Kidney capillary endothelial cell (primary cell): ENCODE results near the gene LINC00305.

Experiments used
- DNase-seq: peaks from one replicate; pipeline ENCODE4 v3.0.0-alpha.2; 2018; ENCODE audit warnings: low spot score

Gene LINC00305

DNA sequence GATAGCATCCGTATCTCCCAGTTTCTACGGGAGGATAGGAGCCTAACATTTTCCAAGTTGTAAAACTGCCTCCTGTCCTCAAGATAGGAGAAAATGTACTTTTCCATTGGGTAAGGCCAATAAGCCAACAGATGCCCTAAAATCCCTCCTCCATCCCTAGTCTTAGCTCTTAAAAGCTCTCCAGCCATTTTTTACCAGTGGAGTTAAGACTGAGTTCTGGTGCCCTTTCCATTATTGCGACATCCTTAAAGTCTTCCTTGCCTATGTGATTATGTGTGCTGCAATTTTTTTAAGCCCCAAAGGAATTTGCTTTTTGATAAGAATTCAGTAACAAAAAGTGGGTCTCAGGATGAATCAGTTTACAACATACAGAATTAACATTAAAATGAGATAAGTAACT lies 33.0 kb downstream of the LINC00305 start:
- no peak for DNase-seq

DNA sequence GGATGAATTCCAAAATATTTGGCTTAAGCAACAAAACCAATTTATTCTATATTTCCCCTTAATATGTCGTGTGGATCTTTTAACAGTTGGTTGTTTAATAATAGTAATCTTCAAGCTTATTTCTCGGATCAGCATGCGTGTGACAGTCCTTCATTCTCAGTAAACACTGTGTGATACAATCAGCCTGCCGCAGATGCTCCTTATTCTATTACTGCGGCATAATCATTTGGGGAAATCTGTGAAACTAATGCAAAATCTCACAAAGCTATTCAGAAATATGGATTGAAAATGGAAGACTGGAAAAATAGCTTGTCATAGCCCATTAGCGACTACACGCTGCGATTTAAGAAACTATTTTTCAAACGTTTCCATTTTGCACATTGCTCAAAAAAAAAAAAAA lies 36.9 kb downstream of the LINC00305 start:
- DNase-seq: no peak

DNA sequence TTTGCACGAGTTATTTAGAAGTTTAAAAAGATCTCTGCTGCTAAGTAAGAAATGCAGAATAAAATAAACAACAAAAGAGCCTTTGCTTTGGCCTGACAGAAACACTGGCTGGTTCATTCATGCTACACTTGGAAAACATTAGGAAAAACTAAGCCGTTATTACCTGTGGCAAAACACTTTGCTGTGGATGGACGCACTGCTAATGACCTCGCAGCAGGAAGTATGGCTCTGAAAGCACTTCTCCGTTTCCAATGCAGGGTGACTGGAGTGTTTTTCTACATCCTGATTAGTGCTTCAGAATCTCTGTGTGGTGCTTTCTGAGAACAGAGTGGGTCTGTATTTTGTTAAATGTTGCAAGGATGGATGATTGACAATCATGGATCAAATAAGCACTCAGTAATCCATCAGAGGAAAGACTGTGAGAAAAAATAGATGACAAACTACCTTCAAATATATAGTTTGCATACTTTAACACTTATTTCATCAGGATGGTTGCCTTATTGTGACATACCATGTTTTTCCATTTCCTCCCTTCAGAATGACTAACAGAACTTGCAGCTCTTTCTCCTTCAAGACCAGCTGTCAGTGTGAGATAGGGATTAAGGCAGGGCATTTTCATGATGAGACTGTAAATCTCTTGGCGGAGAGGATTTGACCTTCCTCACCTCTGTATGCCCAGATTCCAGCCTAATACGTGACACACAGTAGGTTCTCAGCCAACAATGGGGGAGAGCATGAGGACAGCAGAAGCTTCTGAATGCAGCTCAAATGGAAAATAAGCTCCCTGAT lies 38.0 kb downstream of the LINC00305 start:
- DNase-seq: peak; percentile 75

DNA sequence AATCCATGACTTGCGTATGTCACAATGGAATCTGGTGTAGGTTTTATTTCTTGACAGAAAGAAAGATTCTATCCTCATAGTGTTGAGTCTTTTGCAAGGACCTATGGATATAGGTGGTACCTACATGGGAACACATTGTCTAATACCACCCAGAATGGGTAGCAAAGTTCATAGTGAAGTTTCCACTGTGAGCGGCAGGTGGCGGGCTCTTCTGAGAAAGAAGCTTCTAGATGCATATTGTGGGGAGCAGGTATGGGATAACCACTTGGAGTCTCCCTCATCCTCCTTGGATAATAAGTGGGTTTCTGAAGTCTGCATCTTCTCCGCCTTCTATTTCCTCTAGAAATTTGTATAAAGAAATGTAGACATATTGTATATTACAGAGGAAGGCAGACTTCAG lies 44.9 kb downstream of the LINC00305 start:
- no peak for DNase-seq

DNA sequence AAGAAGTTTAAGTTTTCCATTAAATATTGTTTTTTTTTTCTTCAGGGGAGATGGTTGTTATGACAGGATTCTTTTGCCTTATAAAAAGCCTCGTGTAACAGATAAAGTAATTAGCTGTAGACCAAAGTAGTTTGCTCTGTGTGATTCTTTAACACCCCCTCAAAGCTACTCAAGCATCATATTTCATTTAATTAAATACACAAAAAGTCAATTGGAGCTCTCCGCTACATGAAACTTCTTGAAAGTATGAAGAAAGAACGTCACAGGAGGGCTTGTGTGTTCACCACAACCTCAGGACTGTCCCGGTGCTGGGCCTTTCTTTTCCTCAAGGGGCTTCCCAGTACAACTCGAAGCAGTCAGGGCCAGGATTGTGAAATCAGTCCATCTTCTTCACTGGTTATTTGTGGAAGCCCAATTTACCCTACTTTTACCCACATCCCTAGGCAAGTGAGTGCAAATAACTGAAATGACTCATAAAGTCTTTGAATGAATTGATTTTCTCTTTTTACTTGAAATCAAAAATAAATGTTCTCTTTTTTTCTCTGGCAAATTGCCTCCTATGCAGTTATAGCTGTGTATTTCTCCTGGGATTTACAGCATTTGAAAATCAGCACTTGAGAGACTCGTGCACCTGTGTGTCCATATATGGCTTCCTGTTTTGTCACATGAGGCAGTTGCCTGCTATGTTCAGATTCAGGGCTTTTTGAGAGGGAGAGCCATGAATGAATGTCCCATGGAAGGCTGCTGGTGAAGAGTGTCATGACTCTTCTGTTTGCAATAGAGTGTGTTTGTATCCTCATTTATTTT lies 48.6 kb downstream of the LINC00305 start:
- DNase-seq: no peak

DNA sequence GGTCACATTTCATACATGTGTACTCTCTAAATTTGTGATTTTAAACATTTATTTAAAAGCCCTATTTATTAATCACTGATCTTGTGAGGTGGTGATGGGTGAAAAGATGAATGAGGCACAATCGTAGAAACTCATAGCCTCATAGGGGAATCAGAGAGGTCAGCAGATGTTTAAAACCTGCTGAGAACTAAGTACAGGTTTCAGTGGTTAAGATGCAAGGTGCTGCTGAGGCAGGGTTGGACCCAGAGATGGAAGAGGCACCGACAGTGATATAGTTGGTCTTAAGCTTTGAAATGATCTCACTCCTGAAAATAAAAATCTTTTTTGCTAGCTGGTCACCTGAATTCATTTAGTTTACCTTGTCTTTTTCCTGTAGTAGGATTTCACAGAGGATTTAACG lies 49.6 kb downstream of the LINC00305 start:
- no peak for DNase-seq

DNA sequence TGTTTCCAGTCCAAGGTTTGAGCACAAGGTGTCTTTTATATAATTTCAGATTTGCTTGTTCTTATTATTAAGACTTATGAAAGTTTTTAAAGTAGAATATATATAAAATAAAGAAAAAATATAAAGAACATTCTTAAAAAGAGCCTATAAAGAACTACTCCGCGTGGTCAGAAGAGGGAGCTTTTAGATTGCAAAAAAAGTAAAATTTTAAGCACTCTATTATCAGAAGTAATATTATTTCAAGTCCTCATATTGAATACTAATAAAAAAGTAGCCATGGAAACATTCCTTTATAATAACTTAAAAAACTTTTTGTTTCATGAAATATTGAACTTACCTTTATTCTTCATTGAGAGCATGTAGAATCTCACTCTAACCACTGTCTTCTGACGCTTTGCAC lies 51.4 kb downstream of the LINC00305 start:
- DNase-seq: no peak

DNA sequence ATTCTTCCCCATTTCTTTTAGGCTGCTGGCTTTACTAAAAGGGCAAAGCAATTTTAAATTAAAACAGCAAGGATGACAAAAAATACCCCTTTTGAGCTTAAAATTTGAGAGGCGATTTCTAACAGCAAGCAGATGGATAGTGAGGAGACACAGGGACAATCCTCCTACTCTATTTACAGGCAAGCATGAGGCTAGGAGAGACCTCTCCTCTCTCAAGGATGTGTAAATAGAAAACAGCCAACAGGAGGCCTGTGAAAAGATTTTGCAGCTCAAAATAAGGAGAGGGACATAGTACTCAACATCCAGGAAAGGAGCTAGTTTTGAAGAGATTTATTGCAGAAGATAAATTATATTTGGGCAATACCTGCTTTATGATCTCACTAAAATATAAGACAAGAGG lies 53.8 kb downstream of the LINC00305 start:
- DNase-seq: no peak

DNA sequence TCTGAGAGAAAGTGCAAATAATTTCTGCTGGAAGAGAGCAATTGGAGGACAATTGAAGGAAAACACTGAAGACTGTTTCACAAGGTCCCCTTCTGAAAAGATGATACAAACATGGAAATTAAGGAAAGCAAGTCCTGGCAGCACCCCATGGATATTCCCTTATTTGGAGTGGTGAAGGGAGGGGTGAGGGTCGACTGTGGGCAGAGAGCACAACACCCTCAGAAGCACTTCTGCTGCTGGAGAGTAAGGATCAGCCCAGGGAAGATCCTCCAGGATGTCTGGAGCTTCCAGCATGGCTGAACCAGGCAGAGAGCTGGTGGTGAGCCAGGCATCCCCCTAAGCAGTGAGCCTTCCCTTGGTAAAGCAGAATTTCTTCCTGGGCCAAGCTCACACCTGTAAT lies 54.7 kb downstream of the LINC00305 start:
- no peak for DNase-seq

DNA sequence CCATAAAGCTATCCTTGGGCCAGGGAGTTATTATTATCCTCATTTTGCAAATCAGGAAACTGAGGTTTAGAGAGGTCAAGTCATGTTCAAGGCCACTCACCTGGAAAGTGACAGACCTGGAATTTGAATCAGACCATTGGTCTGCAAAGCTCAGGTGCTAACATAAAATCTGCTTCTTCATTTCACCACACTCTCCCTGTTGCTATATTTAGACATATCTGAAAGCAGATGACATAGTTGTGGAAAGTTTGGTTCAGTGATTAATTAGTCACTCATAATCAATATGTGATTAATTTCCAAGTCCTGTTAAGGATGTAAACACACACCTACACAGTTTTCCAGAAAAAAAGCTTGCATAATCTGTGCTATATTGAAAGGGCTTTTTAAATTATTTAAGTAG lies 57.4 kb downstream of the LINC00305 start:
- DNase-seq: no peak

DNA sequence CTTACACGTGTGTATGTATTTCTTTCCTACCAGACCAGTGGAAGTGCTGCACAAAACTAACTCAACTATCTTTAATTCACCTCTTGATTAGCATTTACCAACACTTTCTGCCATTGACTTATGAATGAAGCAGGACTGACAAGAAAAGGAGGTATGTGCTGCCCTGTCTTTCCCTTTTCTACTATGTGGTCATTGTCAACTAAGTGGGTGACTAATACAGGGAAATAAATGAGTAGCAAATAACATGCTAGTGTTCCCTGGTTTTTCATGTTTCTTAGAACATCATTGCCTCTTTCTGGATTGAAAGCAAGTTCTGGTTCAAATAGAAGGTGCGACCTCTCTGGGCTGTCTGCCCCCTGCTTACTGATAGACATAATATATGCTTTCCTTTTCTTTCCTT lies 58.0 kb downstream of the LINC00305 start:
- DNase-seq: no peak

DNA sequence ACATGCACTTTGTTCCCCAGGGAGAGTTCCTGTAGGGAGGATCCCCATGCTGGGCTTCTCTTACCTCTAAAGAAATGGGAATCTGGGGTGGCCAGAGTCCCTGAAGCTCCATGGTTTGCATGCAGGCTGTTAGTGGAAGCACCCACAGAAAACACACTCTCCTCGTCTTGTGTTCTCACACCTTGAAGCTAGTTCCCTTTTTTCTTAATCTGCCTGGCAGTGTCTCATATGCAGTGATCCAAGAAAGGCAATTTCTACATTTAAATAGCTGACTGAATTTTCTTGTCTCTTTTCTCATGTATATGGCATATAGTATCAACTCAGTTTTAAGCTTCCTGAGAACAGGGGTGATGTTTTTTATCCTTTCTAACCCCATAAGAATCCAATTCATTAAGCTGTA lies 65.0 kb downstream of the LINC00305 start:
- no peak for DNase-seq

DNA sequence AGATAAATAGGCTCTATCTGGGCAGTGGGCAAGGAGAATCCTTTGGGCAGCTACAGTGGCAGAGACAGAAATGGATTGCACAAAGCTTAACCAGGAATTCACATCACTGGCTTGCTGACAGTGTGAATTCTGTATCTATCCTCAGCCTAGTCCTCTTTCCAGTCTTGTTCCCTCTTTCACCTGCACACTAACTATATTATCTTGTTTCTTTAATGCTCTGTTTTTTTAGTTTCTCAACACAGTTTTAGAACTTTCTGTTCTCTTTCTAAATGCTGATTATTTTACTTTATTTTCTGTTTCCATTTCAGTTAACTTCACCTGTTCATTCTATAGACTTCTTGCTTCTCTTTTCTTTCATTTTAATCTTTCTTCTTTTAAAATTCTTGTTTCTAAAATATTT lies 66.4 kb downstream of the LINC00305 start:
- no peak for DNase-seq

DNA sequence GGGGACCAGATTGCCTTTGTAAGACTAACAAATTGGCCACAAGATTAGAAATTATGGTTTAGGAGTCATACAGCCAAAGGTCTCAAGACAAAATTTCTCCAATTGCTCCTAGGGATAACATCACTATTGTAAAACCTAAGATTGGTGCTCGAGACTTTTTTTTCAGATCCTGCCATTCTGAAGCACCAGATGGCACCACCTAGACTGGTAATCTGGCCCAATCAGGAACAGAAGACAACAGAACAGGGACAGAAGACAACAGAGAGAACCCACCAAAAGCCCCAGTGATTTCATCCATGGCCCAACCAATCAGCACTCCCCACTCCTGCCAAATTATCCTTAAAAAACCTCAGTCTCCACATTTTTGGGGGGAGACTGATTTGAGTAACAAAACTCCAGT lies 66.8 kb downstream of the LINC00305 start:
- DNase-seq: no peak

DNA sequence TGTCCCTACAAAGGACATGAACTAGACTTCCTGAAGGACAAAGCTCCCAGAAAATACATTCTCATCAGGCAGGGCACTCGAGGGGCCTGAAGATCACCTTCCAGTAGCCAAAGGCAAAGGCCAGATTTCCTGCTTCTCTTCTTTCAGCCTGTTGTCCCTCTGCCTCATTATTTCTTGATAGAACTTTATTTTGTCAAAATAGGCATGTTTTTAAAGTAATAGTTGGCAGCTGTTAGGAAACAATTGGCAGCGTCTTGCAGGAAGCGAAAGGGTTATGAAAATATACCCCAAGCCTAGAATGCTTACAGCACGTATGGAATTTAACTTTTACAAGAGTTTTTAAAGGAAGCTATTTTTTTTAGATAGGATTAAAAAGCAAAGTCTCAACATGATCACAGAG lies 74.9 kb downstream of the LINC00305 start:
- no peak for DNase-seq

DNA sequence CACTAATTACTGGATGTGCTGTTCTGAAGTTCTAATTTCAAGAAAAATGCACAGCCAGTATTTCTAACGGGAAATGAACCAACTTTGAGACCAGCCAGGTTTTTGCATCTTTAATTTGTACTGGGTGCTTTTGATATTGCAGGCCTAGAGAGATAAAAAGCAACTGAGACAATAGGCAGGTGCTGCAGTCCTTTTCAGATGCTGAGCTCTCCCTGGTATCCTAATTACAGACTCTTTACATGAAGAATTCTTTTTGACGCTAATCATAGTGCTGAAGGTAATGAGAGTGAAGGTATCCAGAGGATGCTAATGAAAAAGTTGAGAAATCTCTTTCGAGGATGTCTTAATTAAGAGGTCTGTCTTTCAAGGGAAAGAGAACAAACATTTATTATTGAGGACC lies 93.9 kb downstream of the LINC00305 start:
- no peak for DNase-seq

DNA sequence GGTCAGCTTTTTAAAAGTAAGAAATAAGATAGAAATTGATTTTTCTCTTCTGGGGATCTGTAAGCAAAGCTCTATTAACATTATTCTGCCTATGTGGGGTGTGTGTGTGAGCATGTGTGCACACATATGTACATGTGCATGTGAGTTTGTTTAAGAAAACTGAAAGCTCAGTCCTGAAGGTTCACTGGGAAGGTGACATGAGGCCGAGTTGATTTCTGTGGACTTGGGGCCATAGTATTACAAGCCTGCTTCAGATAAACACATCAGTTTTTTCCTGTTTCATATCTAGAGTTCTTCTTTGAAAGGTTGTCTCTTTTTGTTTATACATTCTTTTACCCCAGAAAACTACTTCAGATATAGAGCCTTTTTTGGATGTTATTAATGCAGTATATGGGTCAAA lies 95.6 kb downstream of the LINC00305 start:
- no peak for DNase-seq

DNA sequence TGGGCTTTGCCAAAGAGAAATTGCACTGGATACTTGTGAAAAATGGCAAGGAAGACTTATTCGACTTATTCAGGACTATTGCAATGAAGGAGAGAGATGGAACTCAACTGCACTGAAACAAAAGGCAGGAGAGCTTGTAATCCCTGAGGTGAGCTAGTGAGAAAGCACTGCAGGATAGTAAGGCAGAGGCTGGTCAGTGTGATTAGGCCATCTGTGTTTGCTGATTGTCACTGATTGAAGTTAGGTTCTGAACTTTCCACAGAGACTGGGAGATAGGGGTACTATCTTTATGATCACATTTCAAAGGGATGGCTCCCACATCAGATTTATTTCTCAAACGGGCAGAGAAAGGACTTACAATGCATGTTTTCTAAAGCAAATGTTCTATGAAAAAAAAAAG lies 96.1 kb downstream of the LINC00305 start:
- DNase-seq: no peak

DNA sequence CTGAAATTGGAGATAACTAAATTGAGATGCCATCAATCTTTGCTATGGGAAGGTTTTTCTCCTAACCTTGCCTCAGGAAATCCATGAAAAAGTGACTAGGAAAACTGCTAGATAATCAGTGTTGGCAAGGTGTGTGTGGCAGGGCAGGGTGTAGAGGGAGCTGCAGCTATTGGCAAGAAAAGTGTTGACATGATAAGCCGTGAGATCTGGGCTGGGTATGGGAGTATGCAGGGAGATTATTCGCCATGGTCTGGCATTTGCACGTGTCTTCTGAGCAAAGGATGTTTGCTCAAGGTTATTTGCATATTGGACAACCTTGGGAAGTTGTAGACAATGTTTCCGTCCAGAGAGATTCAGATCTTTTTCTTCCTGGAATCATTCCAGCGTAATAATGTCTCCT lies 104.3 kb downstream of the LINC00305 start:
- no peak for DNase-seq

DNA sequence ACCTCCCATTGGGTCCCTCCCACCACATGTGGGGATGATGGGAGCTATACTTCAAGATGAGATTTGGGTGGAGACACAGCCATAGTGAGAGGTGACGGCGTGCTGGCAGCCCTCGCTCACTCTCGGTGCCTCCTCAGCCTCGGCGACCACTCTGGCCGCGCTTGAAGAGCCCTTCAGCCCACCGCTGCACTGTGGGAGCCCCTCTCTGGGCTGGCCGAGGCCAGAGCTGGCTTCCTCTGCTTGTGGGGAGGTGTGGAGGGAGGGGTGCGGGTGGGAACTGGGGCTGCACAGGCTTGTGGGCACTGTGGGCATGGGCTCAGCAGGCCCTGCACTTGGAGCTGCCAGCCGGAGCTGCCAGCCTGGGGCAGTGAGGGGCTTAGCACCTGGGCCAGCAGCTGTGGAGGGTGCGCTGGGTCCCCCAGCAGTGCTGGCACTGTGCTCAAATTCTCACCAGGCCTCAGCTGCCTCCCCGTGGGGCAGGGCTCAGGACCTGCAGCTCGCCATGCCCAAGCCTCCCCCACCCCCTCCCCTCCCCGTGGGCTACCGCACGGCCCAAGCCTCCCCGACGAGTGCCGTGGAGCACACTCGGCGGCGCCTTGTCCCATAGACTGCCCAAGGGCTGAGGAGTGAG lies 106.0 kb downstream of the LINC00305 start:
- no peak for DNase-seq

DNA sequence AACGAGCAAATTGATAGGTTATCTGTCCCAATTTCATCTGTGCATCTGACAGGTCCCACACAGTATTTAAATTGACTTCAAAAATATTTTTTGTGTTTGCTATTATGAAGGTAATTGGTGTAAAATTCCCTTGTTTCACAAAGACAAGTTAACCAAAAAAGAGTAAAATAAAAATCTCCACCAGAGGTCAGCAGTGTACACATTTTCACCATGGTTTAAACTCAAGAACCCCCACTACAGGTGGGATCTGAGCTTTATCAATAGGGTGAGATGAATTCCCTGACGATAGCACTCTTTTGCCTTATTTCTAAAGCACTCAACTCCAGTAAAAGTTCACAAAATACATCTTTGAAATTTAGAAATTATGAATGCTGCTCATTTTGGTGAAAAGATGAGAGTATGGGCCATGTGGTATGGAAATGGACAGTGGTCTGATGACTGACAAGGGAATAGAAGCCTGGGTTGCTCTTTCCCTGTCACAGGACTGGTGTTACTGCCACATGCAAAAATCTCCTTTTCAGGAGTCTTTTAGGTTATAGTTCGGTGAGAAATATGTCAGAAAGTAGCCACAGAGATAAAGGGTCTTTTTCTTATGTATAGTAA lies 111.0 kb downstream of the LINC00305 start:
- DNase-seq: peak; percentile 29

DNA sequence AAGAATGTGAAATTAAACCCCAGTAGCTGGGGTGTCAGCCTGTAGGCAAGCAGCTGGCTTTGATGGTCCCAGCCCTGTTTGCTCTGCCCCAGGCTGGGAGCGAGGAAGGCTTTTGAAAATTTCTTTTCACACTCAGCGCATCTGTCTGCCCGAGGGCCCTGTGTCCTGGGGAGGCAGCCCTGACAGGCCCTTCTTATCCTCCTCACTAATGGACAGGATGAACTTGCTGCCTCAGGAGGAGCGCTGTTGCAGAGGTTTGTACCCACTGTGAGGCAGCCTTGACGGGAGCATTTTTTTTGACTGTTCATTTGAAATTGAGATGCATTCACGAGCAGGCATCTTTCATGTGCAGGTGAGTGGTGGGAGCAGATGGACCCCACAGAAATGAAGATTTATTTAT lies 116.6 kb downstream of the LINC00305 start:
- no peak for DNase-seq

DNA sequence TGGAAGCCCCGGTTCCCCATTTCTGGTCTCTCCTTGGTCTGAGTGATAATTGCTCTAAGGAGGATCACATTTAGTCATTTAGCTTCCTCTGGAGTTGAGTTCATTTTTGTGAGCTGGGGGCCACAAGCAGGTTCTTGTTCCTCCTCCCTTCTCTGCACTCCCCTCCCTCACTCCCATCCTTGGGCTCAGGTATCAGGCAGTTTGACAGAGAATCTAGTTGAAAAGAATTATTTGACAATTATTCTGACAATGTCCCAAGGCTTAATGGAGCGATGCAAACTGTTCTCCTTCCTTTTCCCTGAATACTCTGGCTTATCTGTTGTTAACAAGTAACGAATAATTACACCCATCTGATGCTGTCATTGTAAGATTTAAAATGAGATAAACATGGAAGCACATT lies 117.5 kb downstream of the LINC00305 start:
- DNase-seq: no peak
